Measurements from ENCODE around the gene ZFPM1.

Gene ZFPM1

DNA sequence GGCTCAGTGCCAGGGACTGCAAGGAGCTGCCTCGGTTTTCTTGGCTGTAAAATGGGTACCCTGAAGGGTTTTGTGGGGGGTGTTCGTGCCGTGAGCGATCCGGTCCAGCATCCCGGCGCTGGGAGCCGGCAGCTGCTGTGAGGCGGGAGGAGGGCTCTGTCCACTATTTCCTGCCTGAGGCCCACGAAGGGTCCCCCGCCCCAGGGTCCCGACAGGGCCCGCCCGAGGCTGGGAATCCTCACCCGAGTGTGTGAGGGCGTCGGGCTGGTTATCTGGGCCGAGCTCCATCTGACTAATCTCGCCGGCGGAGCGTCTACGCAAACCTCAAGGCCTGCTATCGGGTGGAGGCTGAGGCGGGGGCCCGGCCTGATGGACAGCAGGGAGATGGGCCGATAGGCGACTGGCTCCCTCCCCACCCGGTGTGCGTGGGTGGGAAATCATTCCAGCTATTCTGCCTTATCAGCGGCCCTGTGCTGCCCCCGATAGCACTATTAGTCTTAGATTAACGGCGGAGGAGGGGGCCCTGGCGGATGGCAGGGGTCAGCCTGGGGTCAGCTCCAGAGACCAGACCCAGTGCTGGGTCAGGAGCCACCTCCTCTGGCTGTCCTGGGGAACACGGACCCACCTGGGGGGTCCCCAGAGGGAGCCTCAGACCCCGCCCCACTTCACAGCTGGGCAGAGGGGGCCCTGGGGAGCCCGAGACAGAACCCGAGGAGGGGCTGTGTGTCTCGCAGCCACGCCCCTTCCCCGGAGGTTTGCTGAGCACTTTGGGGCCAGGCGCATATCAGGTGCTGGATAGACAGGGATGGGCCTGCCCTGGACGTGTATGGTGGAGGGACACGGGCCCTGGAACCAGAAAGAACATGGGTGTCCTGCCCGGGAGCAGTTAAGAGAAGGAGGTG is 44.7 kb downstream of the ZFPM1 start:
- DNase-seq (ENCODE audit: low read depth in 2 of 2), result no peak

DNA sequence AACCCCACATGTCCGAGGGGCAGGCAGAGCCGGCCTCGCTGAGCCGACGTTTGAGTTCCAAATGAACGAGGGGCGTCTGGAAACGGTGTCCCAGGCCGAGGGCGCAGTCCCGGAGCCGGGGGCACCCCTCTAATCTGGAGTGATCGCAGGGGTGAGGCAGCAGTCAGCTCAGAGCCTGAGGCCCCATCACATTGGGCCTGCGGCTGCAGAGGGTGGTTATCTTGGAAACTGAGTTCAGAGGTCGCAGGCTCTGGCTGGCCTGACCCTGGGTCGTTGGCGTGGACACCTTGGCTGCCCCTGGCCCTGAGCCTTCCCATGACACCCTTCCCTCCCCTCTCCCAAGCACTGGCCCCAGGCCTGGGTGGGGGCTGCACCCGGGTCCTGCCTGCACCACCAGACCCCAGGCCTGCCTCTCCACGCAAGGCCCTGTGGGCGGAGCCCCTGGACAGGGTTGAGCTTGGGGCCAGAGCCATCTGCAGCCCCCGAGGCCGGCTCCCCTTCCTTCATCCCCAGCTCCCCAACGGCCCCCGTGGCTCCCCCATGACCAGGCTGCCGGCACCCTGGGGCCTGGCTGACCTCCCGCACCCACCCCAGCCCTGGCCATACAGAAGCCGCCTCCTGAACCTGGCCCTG is 45.6 kb downstream of the ZFPM1 start:
- no peak for DNase-seq (ENCODE audit: low read depth in 2 of 2)

DNA sequence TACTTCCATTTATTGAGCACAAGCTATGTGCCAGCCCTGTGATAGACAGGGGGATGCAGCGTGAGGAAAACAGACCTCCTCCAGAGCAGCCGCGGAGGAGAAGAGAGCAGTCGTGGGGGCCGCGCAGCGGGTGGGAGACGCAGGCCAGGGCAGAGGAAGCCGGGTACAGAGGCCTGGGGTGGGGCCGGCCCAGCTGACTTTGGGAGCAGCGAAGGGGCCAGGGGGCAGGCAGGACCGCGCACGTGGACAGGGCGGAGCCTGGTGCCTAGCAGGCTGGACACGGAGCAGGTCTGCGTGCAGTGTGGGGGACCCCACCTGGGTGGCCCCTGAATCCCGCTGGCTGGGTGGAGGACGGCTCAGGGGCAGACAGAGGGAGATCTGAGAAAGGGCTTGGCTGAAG is 46.2 kb downstream of the ZFPM1 start:
- no peak for DNase-seq (ENCODE audit: low read depth in 2 of 2)

DNA sequence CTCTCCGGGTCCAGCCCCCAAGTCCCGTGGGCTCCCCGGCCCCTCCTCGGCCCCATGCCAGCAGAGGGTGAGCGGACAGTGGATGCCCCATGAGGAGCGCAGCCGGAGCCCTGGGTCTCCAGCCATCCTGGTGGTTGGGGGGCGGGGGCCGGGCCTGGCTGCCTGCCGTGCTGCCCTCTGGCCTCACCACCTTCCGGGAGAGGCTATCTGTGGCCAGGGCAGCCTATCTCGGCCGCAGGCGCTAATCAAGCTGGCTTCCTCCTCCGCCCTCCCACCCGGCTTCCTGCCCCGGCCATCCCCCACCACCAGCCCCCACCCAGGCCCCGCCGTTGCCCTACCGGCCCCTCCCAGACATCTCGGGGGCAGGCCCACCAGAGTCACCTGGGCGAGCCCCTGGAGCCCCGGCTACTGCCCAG is 46.8 kb downstream of the ZFPM1 start:
- no peak for DNase-seq (ENCODE audit: low read depth in 2 of 2)

DNA sequence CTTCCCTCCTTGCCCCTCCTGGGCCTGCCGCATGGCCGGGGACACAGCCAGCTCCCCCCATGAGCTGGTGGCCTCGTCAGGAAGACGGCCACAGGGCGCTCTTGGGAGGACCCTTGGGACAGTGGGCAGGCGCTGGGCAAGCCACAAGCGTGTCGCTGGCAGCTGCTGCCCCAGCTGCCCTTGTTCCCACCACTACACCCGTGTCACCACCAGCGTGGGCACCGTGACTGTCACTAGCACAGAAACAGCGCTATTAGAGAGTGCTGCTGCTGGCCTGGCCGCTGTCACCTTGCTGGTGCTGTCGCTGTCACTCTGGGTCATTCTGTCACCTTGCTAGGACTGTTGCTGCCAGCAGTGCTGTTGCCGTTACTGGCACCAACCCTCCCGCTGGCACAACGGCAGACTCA is 47.2 kb downstream of the ZFPM1 start:
- no peak for DNase-seq (ENCODE audit: low read depth in 2 of 2)

DNA sequence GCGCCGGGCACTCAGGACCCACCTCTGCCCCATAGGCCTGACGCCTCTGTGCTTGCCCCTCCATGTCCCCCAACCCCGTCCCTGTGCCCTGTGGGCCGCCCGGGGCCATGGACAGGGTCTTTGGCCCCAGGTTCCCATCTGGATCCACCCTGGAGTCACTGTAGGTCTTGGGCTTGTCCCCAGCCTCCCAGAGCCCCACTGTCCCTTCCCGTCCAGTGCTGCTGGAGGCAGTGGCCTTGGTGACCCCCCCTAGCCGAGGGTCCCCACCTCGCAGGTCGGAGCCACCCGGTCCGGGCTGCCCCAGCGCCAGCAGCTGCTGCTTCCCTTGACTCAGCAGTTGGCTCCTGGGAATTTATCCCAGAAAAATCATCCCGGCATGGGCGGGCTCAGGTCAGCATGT is 49.3 kb downstream of the ZFPM1 start:
- DNase-seq (ENCODE audit: low read depth in 2 of 2), result no peak

DNA sequence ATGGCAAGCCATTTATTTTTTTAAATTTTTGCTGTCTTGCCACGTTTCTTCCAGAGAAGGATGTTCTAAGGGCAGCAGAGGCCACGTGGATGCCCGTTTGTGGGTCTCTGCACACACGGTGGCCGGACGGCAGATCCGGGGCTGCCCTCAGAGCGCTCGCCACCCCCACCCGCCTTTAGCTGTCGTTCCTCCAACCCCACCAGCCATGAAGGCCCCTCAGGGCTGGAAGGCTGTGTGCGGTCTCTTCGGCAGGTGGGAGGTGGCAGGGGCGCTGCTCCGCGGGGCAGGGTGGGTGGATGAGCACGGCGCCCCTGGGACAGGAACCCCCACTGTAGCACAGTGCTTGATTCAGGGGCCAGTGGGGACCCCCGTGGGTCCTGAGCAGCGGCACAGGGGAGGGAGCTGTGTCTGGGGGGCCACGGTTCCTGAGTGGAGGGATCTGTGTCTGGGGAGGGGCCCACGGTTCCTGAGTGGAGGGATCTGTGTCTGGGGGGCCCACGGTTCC is 49.7 kb downstream of the ZFPM1 start:
- no peak for DNase-seq (ENCODE audit: low read depth in 2 of 2)

DNA sequence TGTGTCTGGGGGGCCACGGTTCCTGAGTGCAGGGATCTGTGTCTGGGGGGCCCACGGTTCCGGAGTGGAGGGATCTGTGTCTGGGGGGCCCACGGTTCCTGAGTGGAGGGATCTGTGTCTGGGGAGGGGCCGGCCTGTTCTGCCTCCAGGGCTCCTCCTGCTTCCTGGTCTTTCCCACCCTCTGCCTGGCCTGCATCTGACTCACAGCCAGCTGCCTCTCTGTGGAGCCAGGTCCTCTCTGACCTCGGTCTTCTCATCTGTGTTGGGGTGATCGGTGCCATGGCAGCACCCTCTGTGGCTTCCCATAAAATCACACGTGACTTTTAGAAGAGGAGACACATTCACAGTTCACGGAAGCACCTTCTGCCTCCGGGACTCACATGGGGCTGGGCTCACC is 50.3 kb downstream of the ZFPM1 start:
- DNase-seq (ENCODE audit: low read depth in 2 of 2), result no peak

DNA sequence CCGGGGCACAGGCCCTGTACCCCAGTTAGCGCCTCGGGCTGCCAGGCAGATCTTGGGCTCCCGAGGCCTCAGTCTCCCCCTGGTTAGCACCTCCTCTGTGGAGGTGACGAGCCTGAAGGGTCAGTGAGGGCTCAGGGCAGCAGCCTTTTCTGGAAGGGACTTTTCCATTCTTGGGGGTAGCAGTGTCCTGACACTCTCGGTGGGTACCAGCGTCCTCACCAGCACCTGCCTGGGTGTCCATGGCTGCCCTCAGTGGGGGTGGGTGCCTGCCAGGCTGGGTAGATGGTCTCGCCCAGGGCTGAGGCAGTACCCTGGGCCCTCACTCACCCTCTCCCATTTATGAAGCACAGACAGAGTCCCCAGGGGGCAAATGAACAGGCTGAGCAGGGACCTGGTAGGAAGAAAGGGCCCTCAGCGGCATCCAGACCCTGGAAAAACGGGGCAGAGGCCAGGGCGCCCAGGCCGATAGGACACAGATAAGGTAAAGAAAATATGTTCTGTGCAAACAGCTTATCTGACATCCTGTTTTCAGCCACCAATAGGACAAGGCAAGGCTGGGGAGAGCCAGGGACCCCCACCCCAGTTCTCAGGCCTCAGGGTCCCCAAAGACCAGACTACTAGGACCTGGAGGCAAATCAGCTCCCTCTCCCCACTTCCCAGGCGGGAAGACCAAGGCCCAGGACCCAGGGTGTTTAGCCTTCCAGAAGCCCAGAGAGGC is 50.9 kb downstream of the ZFPM1 start:
- DNase-seq (ENCODE audit: low read depth in 2 of 2), result no peak

DNA sequence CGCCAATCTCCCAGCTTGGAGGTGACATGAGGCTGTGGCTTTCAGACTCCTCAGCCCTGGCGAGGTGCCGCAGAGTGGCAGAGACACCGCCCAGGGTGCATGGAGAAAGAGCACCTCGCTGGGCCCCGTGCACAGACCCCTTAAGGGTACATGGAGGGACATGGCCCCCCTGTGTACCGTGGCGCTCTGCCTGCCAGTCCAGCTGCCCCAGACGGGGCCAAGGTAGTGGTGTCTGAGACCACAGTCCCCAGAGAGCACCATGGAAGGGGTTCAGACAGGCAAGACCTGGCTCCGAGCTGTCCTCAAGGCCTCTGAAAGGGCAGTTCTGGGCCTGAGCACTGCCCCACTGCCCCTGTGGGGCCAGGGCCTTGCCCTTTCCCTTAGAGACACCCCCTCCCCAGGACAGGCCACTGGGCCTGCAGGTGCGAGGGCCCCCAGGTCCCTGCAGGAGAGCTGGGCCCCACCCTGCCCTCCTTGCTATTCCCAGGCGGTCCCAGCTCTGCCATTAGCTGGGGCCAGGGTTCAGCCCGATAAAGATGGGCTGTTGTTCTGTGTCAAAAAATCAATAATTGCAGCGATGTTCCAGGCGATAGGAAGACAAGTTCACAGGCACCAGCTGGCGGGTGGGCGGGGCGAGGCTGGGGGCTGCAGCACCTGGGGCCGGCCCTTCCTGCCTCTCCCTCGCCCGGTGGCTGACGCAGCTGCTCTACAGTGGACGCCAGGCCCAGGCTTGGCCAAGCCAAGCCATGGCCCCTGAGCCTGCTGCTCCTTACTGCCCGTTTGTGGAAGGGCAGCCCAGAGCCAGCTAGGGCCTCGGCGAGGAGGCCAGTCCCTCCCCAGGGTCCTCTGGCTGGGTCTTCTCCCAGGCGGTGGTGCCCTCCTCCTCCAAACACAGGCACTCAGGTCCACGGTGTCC is 51.7 kb downstream of the ZFPM1 start:
- no peak for DNase-seq (ENCODE audit: low read depth in 2 of 2)

DNA sequence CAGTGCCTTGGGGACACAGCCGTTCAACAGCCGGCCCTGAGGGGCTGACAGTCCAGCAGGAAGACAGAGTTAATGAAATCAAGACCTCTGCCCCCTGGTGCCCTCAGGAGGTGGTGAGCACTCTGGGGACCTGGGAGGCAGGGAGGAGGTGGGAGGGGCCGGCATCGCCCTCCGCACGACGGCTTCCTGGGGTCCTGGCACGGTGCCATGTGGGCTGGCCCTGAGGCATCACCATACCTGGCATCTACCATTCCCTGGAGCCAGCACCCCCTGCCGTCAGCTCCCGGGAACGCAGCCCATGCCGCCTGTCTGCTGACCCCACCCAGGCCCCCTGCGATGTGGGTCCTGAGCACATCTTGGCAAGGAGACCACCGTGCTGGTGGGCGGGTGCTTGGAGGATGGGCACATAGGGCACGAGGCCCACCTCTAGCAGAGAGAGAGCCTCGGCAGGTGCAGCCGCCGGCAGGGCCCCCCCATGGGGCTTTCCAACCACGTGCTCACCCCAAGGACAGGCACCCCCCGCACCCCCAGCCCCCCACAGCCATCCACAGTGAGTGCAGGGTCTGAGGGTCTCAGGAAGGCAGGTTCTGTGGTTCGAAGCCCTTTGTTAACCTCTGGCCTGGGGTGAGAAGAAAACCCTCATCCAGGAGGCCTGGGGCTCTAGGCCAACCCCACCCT is 52.5 kb downstream of the ZFPM1 start:
- peak; percentile 12 to 43 for DNase-seq (ENCODE audit: low read depth in 2 of 2)

DNA sequence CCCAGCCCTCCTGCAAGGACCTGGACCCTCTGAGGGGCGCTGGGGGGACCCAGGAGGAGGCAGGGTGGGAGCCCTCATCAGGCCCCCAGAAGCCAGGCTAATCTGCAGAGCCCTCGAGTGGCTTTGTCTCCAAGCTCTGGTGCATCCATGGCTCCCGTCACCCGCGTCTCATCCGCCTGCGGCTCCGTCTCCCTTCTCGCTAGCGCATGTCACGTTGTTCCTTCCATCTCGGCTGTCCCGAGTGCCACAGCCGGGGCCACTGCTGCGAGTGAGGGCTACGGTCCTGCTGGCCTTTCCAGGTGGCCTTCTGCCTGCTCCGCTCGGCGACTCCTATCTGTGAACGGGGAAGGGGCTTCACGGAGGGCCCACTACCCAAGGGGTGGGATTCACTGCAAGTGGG is 53.6 kb downstream of the ZFPM1 start:
- no peak for DNase-seq (ENCODE audit: low read depth in 2 of 2)

DNA sequence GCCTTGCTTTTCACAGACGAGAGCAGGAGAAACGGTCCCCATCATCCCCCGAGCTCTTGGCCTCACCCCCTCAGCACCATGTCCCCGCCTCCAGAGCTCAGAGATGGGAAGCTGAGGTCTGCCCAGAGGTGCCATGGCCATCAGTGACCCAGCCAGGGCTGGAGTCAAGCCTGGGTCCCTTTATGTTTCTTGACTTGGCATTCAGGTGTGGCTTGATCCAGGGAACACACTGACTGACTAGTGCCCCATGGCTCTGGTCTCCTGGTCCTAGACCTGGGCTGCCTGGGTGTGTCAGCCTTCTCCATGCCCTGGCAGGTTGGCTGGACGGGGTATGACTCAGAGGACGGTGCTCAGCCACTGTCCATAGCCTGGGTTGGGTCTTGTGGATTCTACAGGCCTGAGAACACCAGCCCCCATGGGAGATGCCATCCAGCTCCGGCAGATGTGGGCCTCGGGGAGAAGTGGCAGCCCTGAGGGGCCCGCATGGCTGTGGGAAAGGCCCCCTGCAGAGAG is 54.2 kb downstream of the ZFPM1 start:
- DNase-seq (ENCODE audit: low read depth in 2 of 2), result no peak

DNA sequence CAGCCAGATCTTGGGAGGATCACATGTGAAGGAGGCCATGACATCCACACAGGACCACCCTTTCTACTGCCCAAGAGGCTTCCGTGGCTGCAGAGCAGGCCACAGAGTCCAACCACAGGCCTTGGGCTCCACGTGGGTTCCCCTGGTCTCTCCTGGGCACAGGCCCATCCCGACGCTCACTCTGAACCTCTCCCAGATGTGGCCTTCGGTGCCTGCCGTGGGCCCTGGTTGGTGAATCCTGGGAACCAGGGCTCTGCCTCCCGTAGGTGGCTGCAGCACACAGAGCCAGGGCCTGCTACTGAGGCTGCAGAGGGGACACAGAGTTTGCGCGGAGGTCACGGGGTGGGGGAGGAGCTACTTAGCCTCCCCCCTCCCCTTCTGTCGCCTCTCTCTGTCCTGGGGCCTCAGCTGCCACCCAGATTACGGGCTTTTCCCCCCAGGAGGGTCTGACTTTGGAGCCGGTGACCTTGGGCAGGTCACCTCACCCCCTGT is 55.3 kb downstream of the ZFPM1 start:
- DNase-seq (ENCODE audit: low read depth in 2 of 2), result no peak

DNA sequence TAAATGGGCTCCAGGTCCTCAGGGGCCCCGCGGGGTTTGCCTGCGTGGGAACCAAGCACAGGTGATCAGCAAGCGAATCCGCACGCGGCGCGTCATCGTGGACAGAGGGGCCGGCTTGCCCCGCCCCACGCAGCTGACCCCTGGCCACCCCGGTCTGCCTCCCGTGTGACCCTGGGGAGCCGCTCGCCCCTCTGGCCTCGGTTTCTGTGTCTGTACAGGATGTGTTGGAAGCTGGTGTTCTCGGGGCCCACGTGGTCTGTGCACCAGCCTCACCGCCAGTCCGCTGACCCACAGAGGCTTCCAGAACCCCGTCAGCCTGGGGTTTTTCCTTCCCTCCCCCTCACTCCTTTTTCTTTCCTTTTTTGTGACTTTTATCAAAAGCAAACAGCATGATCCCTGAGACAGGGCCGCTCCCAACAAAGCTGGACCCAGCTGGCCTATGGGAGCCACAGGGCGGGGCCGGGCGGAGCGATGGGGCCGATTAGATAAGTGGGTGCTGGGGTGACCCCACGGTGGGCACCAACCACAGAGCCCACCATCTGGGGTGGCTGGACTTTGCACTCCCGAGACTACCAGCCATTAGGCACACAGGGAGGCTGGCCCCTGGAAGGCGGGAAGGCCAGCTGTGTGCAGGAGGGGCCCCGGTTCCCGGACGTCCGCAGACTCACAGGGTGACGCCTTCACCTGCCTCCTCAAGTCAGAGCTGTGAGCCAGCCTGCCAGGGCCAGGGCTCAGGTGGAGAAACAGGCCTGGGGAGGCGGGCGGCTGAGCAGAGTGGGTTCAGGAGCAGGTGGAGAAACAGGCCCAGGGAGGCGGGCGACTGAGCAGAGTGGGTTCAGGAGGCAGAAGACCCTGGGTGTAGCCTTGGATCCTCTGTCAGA is 56.0 kb downstream of the ZFPM1 start:
- DNase-seq (ENCODE audit: low read depth in 2 of 2), result no peak

DNA sequence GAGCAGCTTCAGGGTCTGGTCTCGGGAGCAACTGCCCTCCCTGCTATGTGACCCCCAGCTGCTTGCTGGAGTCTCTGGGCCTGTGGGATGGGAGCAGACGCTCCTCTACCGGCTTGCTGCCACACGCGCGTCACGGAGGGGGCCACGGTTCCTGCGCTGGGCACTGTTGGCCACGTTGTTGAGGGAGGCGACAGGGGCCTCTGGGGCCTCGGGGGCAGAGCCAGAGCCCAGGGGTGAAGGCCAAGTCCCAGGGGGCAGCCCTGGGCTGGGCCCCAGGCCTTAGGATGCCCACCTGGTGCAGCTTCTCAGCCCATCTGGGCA is 56.6 kb downstream of the ZFPM1 start:
- DNase-seq (ENCODE audit: low read depth in 2 of 2), result no peak

DNA sequence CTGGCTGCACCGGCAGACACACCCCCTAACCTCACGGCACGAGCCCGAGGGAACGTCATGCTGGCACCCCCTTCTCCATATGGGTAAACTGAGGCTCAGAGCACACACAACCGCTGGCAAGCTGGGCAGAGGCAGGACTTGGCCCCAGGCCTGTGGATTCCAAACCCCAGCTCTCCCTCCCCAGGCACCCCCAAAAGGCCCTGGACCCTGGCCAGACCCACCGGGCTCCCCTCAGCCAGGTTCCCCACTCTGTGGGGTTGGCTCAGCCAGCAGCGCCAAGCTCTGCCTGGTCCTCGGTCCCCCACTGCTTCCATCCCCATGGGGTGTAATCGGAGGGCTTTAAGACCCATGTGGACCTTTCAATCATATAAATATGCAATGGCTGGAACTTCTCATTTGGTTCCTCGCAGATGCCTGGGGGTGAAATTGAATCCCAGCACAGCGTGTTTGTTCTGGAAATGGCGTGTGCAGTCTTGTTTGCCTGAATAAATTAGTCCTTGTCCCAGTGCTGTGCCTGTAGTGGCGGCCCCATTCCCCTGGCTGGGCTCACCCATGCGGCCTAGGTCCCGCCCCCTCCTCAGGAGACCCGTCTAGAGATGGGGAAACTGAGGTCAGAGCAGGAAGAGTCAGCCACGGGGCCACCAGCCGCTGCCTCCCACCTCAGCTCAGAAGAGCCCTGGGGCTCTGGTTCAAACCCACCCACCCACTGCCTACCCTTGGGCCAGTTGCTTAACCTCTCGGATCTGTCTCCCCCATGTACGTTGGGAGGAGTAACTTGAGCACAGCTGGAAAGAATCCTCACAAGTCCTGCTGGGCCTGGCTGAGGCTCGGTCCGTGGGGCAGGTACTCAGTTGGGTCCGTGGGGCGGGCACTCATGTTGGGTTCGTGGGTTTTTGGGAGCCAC is 57.3 kb downstream of the ZFPM1 start:
- DNase-seq (ENCODE audit: low read depth in 2 of 2), result no peak

DNA sequence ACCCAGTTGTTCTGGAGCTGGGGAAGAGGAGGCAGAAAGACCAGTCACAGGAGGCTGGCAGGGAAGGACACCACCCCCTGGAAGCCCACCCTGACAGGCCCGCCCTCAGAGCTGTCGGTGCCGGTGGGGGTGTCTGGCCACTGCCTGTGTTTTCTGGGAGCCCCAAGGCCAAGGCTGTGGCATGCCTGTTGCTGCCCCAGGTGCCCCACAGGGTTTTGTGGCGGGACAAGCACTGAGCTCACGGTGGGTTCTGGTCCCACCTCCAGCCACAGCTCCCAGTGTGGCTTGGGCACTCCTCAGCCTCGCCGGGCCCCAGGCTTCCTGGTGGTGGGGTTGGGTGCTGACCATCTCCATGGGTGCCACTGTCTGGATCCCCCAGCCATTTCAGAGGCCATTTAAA is 58.0 kb downstream of the ZFPM1 start:
- no peak for DNase-seq (ENCODE audit: low read depth in 2 of 2)

DNA sequence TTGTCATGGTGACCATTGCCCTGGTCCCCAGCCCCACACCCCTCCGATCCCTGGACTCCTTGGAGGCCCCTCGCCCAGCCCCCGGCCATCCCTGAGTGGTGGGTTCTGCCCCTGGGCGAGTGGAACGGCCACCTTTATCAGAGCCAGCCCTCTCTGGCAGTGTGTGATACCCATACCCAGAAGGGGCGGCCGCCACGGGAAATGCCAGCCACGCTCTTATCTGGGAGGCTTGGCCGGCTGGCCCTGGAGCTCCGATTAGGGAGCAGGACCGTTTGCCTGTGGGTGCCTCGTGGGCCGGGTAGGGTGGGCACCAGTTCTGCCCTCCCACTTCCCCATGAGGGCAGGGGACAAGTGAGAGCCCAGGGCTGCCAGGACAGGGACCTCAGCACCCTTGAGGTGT is 58.8 kb downstream of the ZFPM1 start:
- DNase-seq (ENCODE audit: low read depth in 2 of 2), result no peak
